HepG2 (cell line): ENCODE measurements around the gene LCAT. TPM values are rescaled to one million over a fixed set of nuclear protein-coding genes. Genes with fewer than 3 reads are reported as not detected.

Source experiments
- ATAC-seq: fragments of 200-7000 bp; cut with Tn5 transposase; 3 replicates; pipeline ENCODE4 v1.9.1; 2020; ENCODE audit warnings: mild to moderate bottlenecking, moderate library complexity
- BruUV-seq: library from RNA; stranded (reverse); fragments of 400-500 nt; replicated peaks from 2 replicates; lab custom pipeline; 2021; lab: Mats Ljungman, UMichigan
- CTCF ChIA-PET: fragments of 300-600 bp; formaldehyde crosslinking; extraction: SDS; loops from one replicate; lab custom pipeline; 2021; ENCODE audit warnings: low total read pairs, inconsistent platforms, low intra/inter-chr PET ratio; lab: Yijun Ruan, JAX
- POLR2A ChIA-PET: fragments of 350-600 bp; sonication (Branson Sonifier 250); formaldehyde crosslinking; loops from one replicate; lab custom pipeline; 2020; ENCODE audit warnings: antibody characterized with exemption, inconsistent platforms; lab: Yijun Ruan, JAX
- DNase-seq: peaks from one replicate; pipeline ENCODE4 v3.0.0-alpha.2; 2015; ENCODE audit warnings: low spot score
- FAIRE-seq: peaks from 3 replicates; lab custom pipeline; 2011; peaks lifted over from hg19 to GRCh38; lab: Jason Lieb, UNC
- H2AFZ ChIP-seq: one replicate; pipeline ENCODE4 v1.6.1; 2011; ENCODE audit warnings: low read length, inconsistent platforms
- H3K27ac ChIP-seq: fragments of 300-600 bp; 3 replicates; pipeline ENCODE4 v1.8.0; 2011; ENCODE audit warnings: mixed run types, mild to moderate bottlenecking, mixed read lengths, low read length, inconsistent platforms; ENCODE audit not compliant: insufficient read depth; ENCODE audit errors: extremely low read length
- H3K27me3 ChIP-seq, 2 experiments: fragments of 200-600 bp in 1 of 2; 2 replicates in 1 of 2; 3 replicates in 1 of 2; pipeline versions ENCODE4 v1.6.0 to v1.8.0; 2011; ENCODE audit warnings: low read length in 2 of 2, mild to moderate bottlenecking in 2 of 2, moderate library complexity in 2 of 2, inconsistent platforms in 1 of 2; ENCODE audit not compliant: insufficient read depth in 2 of 2, control insufficient read depth in 1 of 2
- H3K36me3 ChIP-seq, 2 experiments: fragments of 200-600 bp in 1 of 2; replicated peaks in 1 of 2; 2 replicates in 1 of 2; 3 replicates in 1 of 2; pipeline versions ENCODE4 v1.5.1 to v1.8.0; 2011; ENCODE audit warnings: low read length in 2 of 2, inconsistent platforms in 1 of 2; ENCODE audit not compliant: insufficient read depth in 2 of 2, control insufficient read depth in 1 of 2
- H3K4me1 ChIP-seq: 2 replicates; pipeline ENCODE4 v1.5.1; 2012; ENCODE audit warnings: low read length, inconsistent platforms; ENCODE audit not compliant: insufficient read depth
- H3K4me2 ChIP-seq: 2 replicates; pipeline ENCODE4 v1.6.0; 2011; ENCODE audit warnings: low read depth, low read length, inconsistent platforms
- H3K4me3 ChIP-seq, 3 experiments: fragments of 200-600 bp in 1 of 3; sonication (generic), shearing (Covaris generic) in 1 of 3; replicated peaks in 1 of 3; 2 replicates each; pipeline ENCODE4 v1.5.1; 2011 to 2016; ENCODE audit warnings: low read length in 3 of 3, inconsistent platforms in 2 of 3, low read depth in 2 of 3, mild to moderate bottlenecking in 2 of 3, control low read depth in 1 of 3, mixed read lengths in 1 of 3; ENCODE audit not compliant: insufficient read depth in 1 of 3
- H3K79me2 ChIP-seq: one replicate; pipeline ENCODE4 v1.6.1; 2011; ENCODE audit warnings: low read length, inconsistent platforms; ENCODE audit not compliant: insufficient read depth
- H3K9ac ChIP-seq: 2 replicates; pipeline ENCODE4 v1.6.0; 2011; ENCODE audit warnings: mild to moderate bottlenecking, low read depth, low read length, inconsistent platforms; ENCODE audit not compliant: insufficient read depth
- H3K9me3 ChIP-seq: 2 replicates; pipeline ENCODE4 v1.5.1; 2012; ENCODE audit warnings: mild to moderate bottlenecking, low read length
- H4K20me1 ChIP-seq: 2 replicates; pipeline ENCODE4 v1.6.0; 2011; ENCODE audit warnings: inconsistent platforms, mild to moderate bottlenecking, low read length, moderate library complexity; ENCODE audit not compliant: insufficient read depth
- AGO2 ChIP-seq: fragments of 200-400 bp; formaldehyde crosslinking; optimal IDR thresholded peaks from 2 replicates; pipeline ENCODE3; 2017; ENCODE audit warnings: mild to moderate bottlenecking, low read depth, low read length, moderate library complexity
- POLR2A ChIP-seq, 2 experiments: IDR thresholded peaks; 2 replicates each; pipeline ENCODE4 v1.6.1; 2011; ENCODE audit warnings: low read depth in 2 of 2, low read length in 2 of 2, mild to moderate bottlenecking in 1 of 2, moderate library complexity in 1 of 2; ENCODE audit not compliant: insufficient read depth in 1 of 2
- POLR2AphosphoS5 ChIP-seq: IDR thresholded peaks from 2 replicates; pipeline ENCODE4 v1.6.1; 2012; ENCODE audit warnings: low read depth, low read length
- RCOR2 ChIP-seq: IDR thresholded peaks from 2 replicates; pipeline ENCODE4 v1.6.1; 2016; ENCODE audit warnings: missing biosample characterization, missing genetic modification reagents
- SIN3A ChIP-seq: IDR thresholded peaks from 2 replicates; pipeline ENCODE4 v1.6.1; 2011; ENCODE audit warnings: low read depth, mild to moderate bottlenecking, control low read depth, low read length, borderline replicate concordance
- ZBTB1 ChIP-seq: sonication (generic); formaldehyde crosslinking; IDR thresholded peaks from 2 replicates; pipeline ENCODE4 v1.4.0; 2020; ENCODE audit warnings: missing genetic modification reagents, borderline replicate concordance
- ZC3H13 ChIP-seq: sonication (generic); formaldehyde crosslinking; IDR thresholded peaks from 2 replicates; pipeline ENCODE4 v1.8.1; 2023; ENCODE audit warnings: mild to moderate bottlenecking, missing genetic modification reagents, moderate library complexity
- ZNF256 ChIP-seq: sonication (generic); formaldehyde crosslinking; conservative IDR thresholded peaks from 2 replicates; pipeline ENCODE4 v1.4.0; 2020; ENCODE audit warnings: missing genetic modification reagents
- ZNF605 ChIP-seq: sonication (generic); formaldehyde crosslinking; IDR thresholded peaks from 2 replicates; pipeline ENCODE4 v1.8.0; 2022; ENCODE audit warnings: mild to moderate bottlenecking, missing genetic modification reagents
- WGBS: methylation state at CpG from one replicate; pipeline ENCODE4 v1.1.6; 2017; ENCODE audit warnings: low lambda C conversion rate; 5-methylcytosine and 5-hydroxymethylcytosine counted together
- in situ Hi-C: cut with HindIII; loops from 2 replicates; pipeline ENCODE4 v1.10.0; 2017; ENCODE audit warnings: low pct_unique_long_range_greater_than_20kb; ENCODE audit not compliant: extremely low pct_ligation_motif_present
- intact Hi-C: fragments of 100-400 bp; cut with micrococcal nuclease; formaldehyde crosslinking; loops from one replicate; pipeline ENCODE4 v1.10.0; 2022; ENCODE audit not compliant: unreplicated experiment
- polyA plus RNA-seq, 8 experiments: library from polyadenylated mRNA; depleted of rRNA in 3 of 8; stranded (reverse) in 7 of 8; unstranded in 1 of 8; fragments of >200 nt; fragmentation: Illumina TruSeq in 4 of 8; extraction: Trizol in 4 of 8; gene quantifications; 2 replicates each; pipeline versions ENCODE4 v1.2.1 to v1.2.3, GENCODE V29; 2011 to 2016; ENCODE audit warnings: low read depth in 4 of 8, missing spikeins in 1 of 8, mixed read lengths in 1 of 8; ENCODE audit not compliant: insufficient read depth in 1 of 8
- total RNA-seq, 5 experiments: library from RNA; depleted of rRNA; stranded (reverse); fragments of >200 nt; fragmentation: Illumina TruSeq; extraction: Trizol; gene quantifications; 2 replicates each; pipeline ENCODE4 v1.2.3, GENCODE V29; 2016; ENCODE audit warnings: low read depth in 1 of 5

LCAT gene
- total and polyA plus RNA-seq, 2 of the 13 experiments (the other 11 are each of a cell fraction or from before 2014, with no cell fraction given), result 36.1 to 38.9 TPM

DNA sequence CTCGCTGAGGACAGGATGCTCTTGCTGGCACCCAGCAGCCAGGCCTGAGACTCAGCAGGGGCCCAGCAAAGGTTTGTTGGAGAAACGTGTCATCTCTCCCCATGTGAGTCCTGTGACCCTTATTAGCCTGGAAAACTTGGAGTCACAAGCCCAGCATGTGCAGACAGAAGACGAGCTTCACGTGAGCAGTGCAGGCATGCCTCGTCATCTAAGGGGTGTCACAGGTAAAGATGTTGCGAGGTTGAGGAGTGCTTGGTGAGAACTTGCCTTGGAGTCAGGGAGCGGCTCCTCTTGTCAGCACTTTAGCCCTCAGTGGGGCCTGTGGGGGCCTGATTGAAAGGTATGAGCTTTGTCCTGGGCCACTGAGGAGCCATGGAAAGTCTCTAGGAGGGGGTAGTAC, 10.1 kb downstream of the LCAT start:
- Histone ChIP-seq H3K27me3 (no peaks in the 10 kb centered on the region; a peak in 1 of 5 replicates), H2AFZ (no peak overlapping the region), H3K27ac (peak overlapping the region; percentile 2), H3K9me3 (no peaks in the 10 kb centered on the region), H3K4me1 (peaks cover 30% of the 10 kb centered on the region), H3K79me2 (peaks cover 24% of the 10 kb centered on the region), H4K20me1 (no peaks in the 10 kb centered on the region; the same call in 1 of the 2 replicates), H3K4me2 (no peak overlapping the region), H3K9ac (0 out of 2 replicates have a peak overlapping the region, but pooled peaks have one; percentile 67), H3K4me3 (no peak overlapping the region), H3K36me3 (peaks cover 10 to 13% of the 10 kb centered on the region in 2 experiments; a peak in 3 of 5 replicates)
- WGBS, result 94% methylated on average over 7 of the region's 7 CpGs
- intact Hi-C loops, result no loop called here
- FAIRE-seq (no peak), DNase-seq (no peak), ATAC-seq (no peak)
- TF ChIP-seq POLR2AphosphoS5 (0 out of 2 replicates have a peak, but pooled peaks have one; percentile 22), AGO2 (peak; percentile 36), ZNF256 (CRISPR knock-in tag) (no peak), ZNF605 (CRISPR knock-in tag) (peak; percentile 27; the same call in 1 of the 2 replicates), ZC3H13 (CRISPR knock-in tag) (0 out of 2 replicates have a peak, but pooled peaks have one; percentile 7), SIN3A (0 out of 2 replicates have a peak, but pooled peaks have one; percentile 7), ZBTB1 (CRISPR knock-in tag) (no peak)
- ChIA-PET CTCF (no interaction called here), POLR2A (interaction anchor here (0.6 to 4.6 kb wide), 6 partner anchors 10 to 108 kb away, joined by 3 to 40 read pairs (median 18); partner anchors contain the start of genes LCAT and PSKH1)
- no TSS peak for BruUV-seq
- in situ Hi-C loops, result loop anchor here (10.0 kb wide), 1 partner anchor 269 kb away; the partner anchor contains the start of genes ACD, C16orf86, ENKD1 and PARD6A

DNA sequence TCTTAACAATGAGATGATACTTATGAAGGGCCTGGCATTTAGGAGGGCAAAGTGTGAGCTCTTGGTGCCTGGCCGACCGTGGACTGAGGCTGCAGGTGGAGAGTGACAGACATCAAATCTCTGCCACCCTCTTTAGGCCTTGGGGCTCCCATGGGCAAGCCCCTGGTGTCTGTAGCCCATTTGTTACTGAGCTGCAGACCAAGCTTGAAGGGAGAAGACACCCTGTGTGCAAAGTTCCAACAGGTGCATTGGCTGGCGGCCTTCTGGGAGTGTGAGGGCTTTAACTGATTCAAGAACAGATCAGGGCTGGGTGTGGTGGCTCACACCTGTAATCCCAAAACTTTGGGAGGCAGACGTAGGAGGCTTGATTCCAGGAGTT, 11.5 kb downstream of the LCAT start:
- Histone ChIP-seq H3K9me3 (no peaks in the 10 kb centered on the region), H3K4me2 (no peak overlapping the region)
- 98% methylated on average over 4 of the region's 4 CpGs for WGBS
- no TSS peak for BruUV-seq
- TF ChIP-seq ZNF605 (CRISPR knock-in tag) (0 out of 2 replicates have a peak, but pooled peaks have one; percentile 23), RCOR2 (CRISPR knock-in tag) (no peak), POLR2A (IDR thresholded peaks at IDR 0.05; ENCODE audit: insufficient read depth in 1 of 2, low read depth in 2 of 2, low read length in 2 of 2) (0 out of 4 replicates have a peak, but pooled peaks of 1 of the 2 experiments have one; percentile 3)
- TF ChIP-seq, all 625 proteins: peak for 2
- Histone ChIP-seq H3K79me2 (peaks cover 23% of the 10 kb centered on the region), H3K4me1 (peaks cover 26% of the 10 kb centered on the region), H2AFZ (no peak overlapping the region), H3K9ac (no peak overlapping the region), H3K27me3 (no peaks in the 10 kb centered on the region; a peak in 1 of 5 replicates), H4K20me1 (no peaks in the 10 kb centered on the region; the same call in 1 of the 2 replicates), H3K36me3 (peaks cover 15 to 22% of the 10 kb centered on the region in 2 experiments; a peak in 4 of 5 replicates), H3K4me3 (no peak overlapping the region), H3K27ac (no peak overlapping the region)
- FAIRE-seq, result no peak
- intact Hi-C loops, result no loop called here
- ATAC-seq, result no peak
- ChIA-PET POLR2A (interaction anchor here (2.4 to 3.7 kb wide), 2 partner anchors 11 to 39 kb away, joined by 8 to 32 read pairs; partner anchors contain the start of genes LCAT and PSKH1), CTCF (interaction anchor here (0.9 kb wide), 1 partner anchor 116 kb away, joined by 3 read pairs; no protein-coding TSS in a partner anchor)
- no peak for DNase-seq
- in situ Hi-C loops, result loop anchor here (10.0 kb wide), 1 partner anchor 268 kb away; the partner anchor contains the start of genes ACD, C16orf86, ENKD1 and PARD6A
